HepG2 (cell line): Measurements from ENCODE around the gene ZNF444. TPM values are rescaled to one million over a fixed set of nuclear protein-coding genes. Genes with fewer than 3 reads are reported as not detected.

Experiments
- CCDC6 ChIP-seq: sonication (generic); formaldehyde crosslinking; IDR thresholded peaks from 2 replicates; pipeline ENCODE4 v1.8.1; 2022; ENCODE audit warnings: mild to moderate bottlenecking, missing genetic modification reagents, moderate library complexity
- DPF2 ChIP-seq: sonication (generic); formaldehyde crosslinking; IDR thresholded peaks from 2 replicates; pipeline ENCODE4 v1.4.0; 2020; ENCODE audit warnings: mild to moderate bottlenecking, low read depth, missing genetic modification reagents, borderline replicate concordance
- ETV6 ChIP-seq: sonication (generic); formaldehyde crosslinking; conservative IDR thresholded peaks from 2 replicates; pipeline ENCODE4 v1.4.0; 2020; ENCODE audit warnings: missing genetic modification reagents
- FOXC1 ChIP-seq: sonication (generic); formaldehyde crosslinking; IDR thresholded peaks from 2 replicates; pipeline ENCODE4 v1.8.0; 2022; ENCODE audit warnings: mild to moderate bottlenecking, missing genetic modification reagents, borderline replicate concordance
- FOXO1 ChIP-seq: sonication (generic); formaldehyde crosslinking; IDR thresholded peaks from 2 replicates; pipeline ENCODE4 v1.4.0; 2020; ENCODE audit warnings: missing genetic modification reagents
- HNF4A ChIP-seq: sonication (generic); formaldehyde crosslinking; IDR thresholded peaks from 2 replicates; pipeline ENCODE4 v1.4.0; 2020; ENCODE audit warnings: missing genetic modification reagents
- KAT8 ChIP-seq: IDR thresholded peaks from 2 replicates; pipeline ENCODE4 v1.6.1; 2016; ENCODE audit warnings: missing genetic modification reagents, missing compliant biosample characterization
- NFE2 ChIP-seq: sonication (generic); formaldehyde crosslinking; IDR thresholded peaks from 2 replicates; pipeline ENCODE4 v1.4.0; 2020; ENCODE audit warnings: missing genetic modification reagents
- PCBP2 ChIP-seq: fragments of 200-400 bp; formaldehyde crosslinking; optimal IDR thresholded peaks from 2 replicates; pipeline ENCODE3; 2018; ENCODE audit warnings: low read length, low read depth; ENCODE audit not compliant: poor library complexity, severe bottlenecking
- RBM22 ChIP-seq: fragments of 200-400 bp; formaldehyde crosslinking; optimal IDR thresholded peaks from 2 replicates; pipeline ENCODE3; 2017; ENCODE audit warnings: mild to moderate bottlenecking, low read length, moderate library complexity
- SMYD3 ChIP-seq: sonication (generic); formaldehyde crosslinking; IDR thresholded peaks from 2 replicates; pipeline ENCODE4 v1.8.1; 2023; ENCODE audit warnings: mild to moderate bottlenecking, missing genetic modification reagents
- SNAPC2 ChIP-seq: sonication (generic); formaldehyde crosslinking; IDR thresholded peaks from 2 replicates; pipeline ENCODE4 v1.8.1; 2022; ENCODE audit warnings: mild to moderate bottlenecking, missing genetic modification reagents
- U2AF1 ChIP-seq: fragments of 200-400 bp; formaldehyde crosslinking; optimal IDR thresholded peaks from 2 replicates; pipeline ENCODE3; 2017; ENCODE audit warnings: mild to moderate bottlenecking, low read depth, low read length
- ZMYM2 ChIP-seq: sonication (generic); formaldehyde crosslinking; IDR thresholded peaks from 2 replicates; pipeline ENCODE4 v1.8.0; 2022; ENCODE audit warnings: mild to moderate bottlenecking, missing genetic modification reagents
- ZNF205 ChIP-seq: IDR thresholded peaks from 2 replicates; pipeline ENCODE4 v1.6.1; 2018; ENCODE audit warnings: missing biosample characterization, missing genetic modification reagents
- ZNF572 ChIP-seq: sonication (generic); formaldehyde crosslinking; IDR thresholded peaks from 2 replicates; pipeline ENCODE4 v1.5.1; 2020; ENCODE audit warnings: mild to moderate bottlenecking, missing genetic modification reagents
- ZNF605 ChIP-seq: sonication (generic); formaldehyde crosslinking; IDR thresholded peaks from 2 replicates; pipeline ENCODE4 v1.8.0; 2022; ENCODE audit warnings: mild to moderate bottlenecking, missing genetic modification reagents
- ZNF615 ChIP-seq: sonication (generic); formaldehyde crosslinking; IDR thresholded peaks from 2 replicates; pipeline ENCODE4 v1.5.0; 2020; ENCODE audit warnings: mild to moderate bottlenecking, missing genetic modification reagents, borderline replicate concordance
- polyA plus RNA-seq, 8 experiments: library from polyadenylated mRNA; depleted of rRNA in 3 of 8; stranded (reverse) in 7 of 8; unstranded in 1 of 8; fragments of >200 nt; fragmentation: Illumina TruSeq in 4 of 8; extraction: Trizol in 4 of 8; gene quantifications; 2 replicates each; pipeline versions ENCODE4 v1.2.1 to v1.2.3, GENCODE V29; 2011 to 2016; ENCODE audit warnings: low read depth in 4 of 8, missing spikeins in 1 of 8, mixed read lengths in 1 of 8; ENCODE audit not compliant: insufficient read depth in 1 of 8
- total RNA-seq, 5 experiments: library from RNA; depleted of rRNA; stranded (reverse); fragments of >200 nt; fragmentation: Illumina TruSeq; extraction: Trizol; gene quantifications; 2 replicates each; pipeline ENCODE4 v1.2.3, GENCODE V29; 2016; ENCODE audit warnings: low read depth in 1 of 5
- TF ChIP-seq, protein P1 (sequence below): sonication (generic); formaldehyde crosslinking; IDR thresholded peaks from 2 replicates; pipeline ENCODE4 v1.8.0; 2022; ENCODE audit warnings: mild to moderate bottlenecking, missing genetic modification reagents, borderline replicate concordance
- TF ChIP-seq, protein P2 (sequence below): sonication (generic); formaldehyde crosslinking; IDR thresholded peaks from 2 replicates; pipeline ENCODE4 v1.8.0; 2023; ENCODE audit warnings: mild to moderate bottlenecking, missing genetic modification reagents
- TF ChIP-seq, protein P3 (sequence below): IDR thresholded peaks from 2 replicates; pipeline ENCODE4 v1.6.1; 2018; ENCODE audit warnings: missing genetic modification reagents, mild to moderate bottlenecking, missing compliant biosample characterization
- TF ChIP-seq, protein P4 (sequence below), 2 experiments: fragments of 450-650 bp in 1 of 2; sonication (generic) in 1 of 2; formaldehyde crosslinking; IDR thresholded peaks; 2 replicates each; pipeline versions ENCODE4 v1.5.0 to v1.8.0; 2020 to 2022; ENCODE audit warnings: mild to moderate bottlenecking in 1 of 2, missing genetic modification reagents in 1 of 2
- TF ChIP-seq, protein P5 (sequence below): sonication (generic); formaldehyde crosslinking; IDR thresholded peaks from 2 replicates; pipeline ENCODE4 v1.4.0; 2020; ENCODE audit warnings: missing genetic modification reagents, borderline replicate concordance

Gene ZNF444
- total and polyA plus RNA-seq, 2 of the 13 experiments (the other 11 are each of a cell fraction or from before 2014, with no cell fraction given): 27.4 to 30.3 TPM

DNA sequence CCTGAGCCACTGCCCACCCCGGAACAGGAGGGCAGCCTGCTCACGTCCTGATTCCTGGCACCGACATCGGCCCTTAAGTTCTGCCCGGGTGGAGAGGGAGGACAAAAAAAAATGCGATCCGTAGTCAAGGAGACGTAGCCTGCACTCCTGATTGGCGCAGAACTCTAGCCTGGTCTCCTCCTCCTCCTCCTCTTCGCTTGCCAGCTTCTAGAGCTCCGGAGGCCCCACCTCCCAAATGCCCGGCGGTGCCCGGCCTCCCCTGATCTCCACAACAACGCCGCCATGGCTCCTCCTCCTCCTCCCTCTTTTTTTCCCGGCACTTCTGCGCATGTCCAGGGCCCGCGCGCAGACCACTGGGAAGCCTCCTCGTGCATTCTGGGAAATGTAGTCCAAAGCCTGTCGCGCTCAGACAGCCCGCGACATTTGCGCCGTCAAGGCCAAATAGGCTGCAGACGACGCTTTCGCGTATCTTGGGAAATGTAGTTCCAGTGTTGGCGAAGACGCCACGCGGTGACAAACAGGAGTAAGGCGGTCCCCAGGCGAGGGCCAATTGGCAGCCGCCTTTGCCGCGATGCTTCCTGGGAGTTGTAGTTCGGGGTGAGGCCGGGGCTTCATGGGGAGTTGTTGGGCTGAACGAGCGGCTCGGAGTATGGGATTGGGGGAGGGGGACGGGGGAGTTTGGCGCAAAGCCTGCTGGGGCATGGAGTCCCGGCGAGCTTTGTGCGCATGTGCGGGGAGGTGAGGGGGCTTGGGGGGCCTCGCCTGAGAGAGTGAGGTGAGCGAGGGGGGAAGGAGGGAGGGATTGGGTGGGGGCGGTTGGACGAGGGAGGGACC is at the start of gene ZNF444 (continued):
- TF ChIP-seq ZMYM2 (no peak), FOXC1 (CRISPR knock-in tag) (peak; percentile 51; the same call in 1 of the 2 replicates), U2AF1 (no peak), KAT8 (CRISPR knock-in tag) (peak; percentile 75), ETV6 (no peak), ZNF205 (CRISPR knock-in tag) (no peak), FOXO1 (CRISPR knock-in tag) (0 out of 2 replicates have a peak, but pooled peaks have one; percentile 36), CCDC6 (CRISPR knock-in tag) (no peak), ZNF572 (CRISPR knock-in tag) (no peak; the same call in 1 of the 2 replicates), SNAPC2 (CRISPR knock-in tag) (no peak), RBM22 (no peak), DPF2 (no peak), SMYD3 (CRISPR knock-in tag) (no peak), PCBP2 (no peak), HNF4A (CRISPR knock-in tag) (no peak), ZNF615 (no peak), NFE2 (CRISPR knock-in tag) (no peak), ZNF605 (CRISPR knock-in tag) (no peak)
- TF ChIP-seq, protein P1, sequence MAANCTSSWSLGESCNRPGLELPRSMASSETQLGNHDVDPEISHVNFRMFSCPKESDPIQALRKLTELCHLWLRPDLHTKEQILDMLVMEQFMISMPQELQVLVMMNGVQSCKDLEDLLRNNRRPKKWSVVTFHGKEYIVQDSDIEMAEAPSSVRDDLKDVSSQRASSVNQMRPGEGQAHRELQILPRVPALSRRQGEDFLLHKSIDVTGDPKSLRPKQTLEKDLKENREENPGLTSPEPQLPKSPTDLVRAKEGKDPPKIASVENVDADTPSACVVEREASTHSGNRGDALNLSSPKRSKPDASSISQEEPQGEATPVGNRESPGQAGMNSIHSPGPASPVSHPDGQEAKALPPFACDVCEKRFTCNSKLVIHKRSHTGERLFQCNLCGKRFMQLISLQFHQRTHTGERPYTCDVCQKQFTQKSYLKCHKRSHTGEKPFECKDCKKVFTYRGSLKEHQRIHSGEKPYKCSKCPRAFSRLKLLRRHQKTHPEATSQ: no peak
- TF ChIP-seq, protein P2, sequence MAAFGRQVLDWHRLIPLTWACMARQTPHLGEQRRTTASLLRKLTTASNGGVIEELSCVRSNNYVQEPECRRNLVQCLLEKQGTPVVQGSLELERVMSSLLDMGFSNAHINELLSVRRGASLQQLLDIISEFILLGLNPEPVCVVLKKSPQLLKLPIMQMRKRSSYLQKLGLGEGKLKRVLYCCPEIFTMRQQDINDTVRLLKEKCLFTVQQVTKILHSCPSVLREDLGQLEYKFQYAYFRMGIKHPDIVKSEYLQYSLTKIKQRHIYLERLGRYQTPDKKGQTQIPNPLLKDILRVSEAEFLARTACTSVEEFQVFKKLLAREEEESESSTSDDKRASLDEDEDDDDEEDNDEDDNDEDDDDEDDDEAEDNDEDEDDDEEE (CRISPR knock-in tag): no peak
- TF ChIP-seq, protein P3, sequence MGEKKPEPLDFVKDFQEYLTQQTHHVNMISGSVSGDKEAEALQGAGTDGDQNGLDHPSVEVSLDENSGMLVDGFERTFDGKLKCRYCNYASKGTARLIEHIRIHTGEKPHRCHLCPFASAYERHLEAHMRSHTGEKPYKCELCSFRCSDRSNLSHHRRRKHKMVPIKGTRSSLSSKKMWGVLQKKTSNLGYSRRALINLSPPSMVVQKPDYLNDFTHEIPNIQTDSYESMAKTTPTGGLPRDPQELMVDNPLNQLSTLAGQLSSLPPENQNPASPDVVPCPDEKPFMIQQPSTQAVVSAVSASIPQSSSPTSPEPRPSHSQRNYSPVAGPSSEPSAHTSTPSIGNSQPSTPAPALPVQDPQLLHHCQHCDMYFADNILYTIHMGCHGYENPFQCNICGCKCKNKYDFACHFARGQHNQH (CRISPR knock-in tag): peak; percentile 20; the same call in 1 of the 2 replicates
- TF ChIP-seq, protein P4, sequence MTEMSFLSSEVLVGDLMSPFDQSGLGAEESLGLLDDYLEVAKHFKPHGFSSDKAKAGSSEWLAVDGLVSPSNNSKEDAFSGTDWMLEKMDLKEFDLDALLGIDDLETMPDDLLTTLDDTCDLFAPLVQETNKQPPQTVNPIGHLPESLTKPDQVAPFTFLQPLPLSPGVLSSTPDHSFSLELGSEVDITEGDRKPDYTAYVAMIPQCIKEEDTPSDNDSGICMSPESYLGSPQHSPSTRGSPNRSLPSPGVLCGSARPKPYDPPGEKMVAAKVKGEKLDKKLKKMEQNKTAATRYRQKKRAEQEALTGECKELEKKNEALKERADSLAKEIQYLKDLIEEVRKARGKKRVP (CRISPR knock-in tag; IDR thresholded peaks at IDR 0.05): peak in 1 of 2 experiments; percentile 28; a peak in 2 of 4 replicates
- TF ChIP-seq, protein P5, sequence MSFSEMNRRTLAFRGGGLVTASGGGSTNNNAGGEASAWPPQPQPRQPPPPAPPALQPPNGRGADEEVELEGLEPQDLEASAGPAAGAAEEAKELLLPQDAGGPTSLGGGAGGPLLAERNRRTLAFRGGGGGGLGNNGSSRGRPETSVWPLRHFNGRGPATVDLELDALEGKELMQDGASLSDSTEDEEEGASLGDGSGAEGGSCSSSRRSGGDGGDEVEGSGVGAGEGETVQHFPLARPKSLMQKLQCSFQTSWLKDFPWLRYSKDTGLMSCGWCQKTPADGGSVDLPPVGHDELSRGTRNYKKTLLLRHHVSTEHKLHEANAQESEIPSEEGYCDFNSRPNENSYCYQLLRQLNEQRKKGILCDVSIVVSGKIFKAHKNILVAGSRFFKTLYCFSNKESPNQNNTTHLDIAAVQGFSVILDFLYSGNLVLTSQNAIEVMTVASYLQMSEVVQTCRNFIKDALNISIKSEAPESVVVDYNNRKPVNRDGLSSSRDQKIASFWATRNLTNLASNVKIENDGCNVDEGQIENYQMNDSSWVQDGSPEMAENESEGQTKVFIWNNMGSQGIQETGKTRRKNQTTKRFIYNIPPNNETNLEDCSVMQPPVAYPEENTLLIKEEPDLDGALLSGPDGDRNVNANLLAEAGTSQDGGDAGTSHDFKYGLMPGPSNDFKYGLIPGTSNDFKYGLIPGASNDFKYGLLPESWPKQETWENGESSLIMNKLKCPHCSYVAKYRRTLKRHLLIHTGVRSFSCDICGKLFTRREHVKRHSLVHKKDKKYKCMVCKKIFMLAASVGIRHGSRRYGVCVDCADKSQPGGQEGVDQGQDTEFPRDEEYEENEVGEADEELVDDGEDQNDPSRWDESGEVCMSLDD (CRISPR knock-in tag): no peak
